K562 (cell line): ENCODE measurements around the gene PHTF2. TPM values are rescaled to one million over a fixed set of nuclear protein-coding genes. Genes with fewer than 3 reads are reported as not detected.

Source experiments
- ETV1 ChIP-seq: fragments of 450-650 bp; conservative IDR thresholded peaks from 2 replicates; pipeline ENCODE4 v1.6.1; 2016; ENCODE audit warnings: missing genetic modification characterization, control low read depth, low read depth, missing compliant biosample characterization
- FOS ChIP-seq: IDR thresholded peaks from 3 replicates; pipeline ENCODE4 v1.6.1; 2011; ENCODE audit not compliant: insufficient read length; ENCODE audit errors: extremely low read depth
- FOXM1 ChIP-seq, 2 experiments: fragments of 450-650 bp in 1 of 2; sonication (generic) in 1 of 2; formaldehyde crosslinking in 1 of 2; IDR thresholded peaks; 2 replicates each; pipeline versions ENCODE4 v1.6.1 to v1.9.0; 2017 to 2022; ENCODE audit warnings: low read depth in 2 of 2, mild to moderate bottlenecking in 2 of 2, missing genetic modification reagents in 1 of 2, moderate library complexity in 1 of 2
- GTF3C2 ChIP-seq: IDR thresholded peaks from 3 replicates; pipeline ENCODE4 v1.6.1; 2011; ENCODE audit warnings: borderline replicate concordance, mild to moderate bottlenecking, moderate library complexity; ENCODE audit not compliant: insufficient read length; ENCODE audit errors: extremely low read depth
- HIVEP1 ChIP-seq: fragments of 250-450 bp; sonication (Bioruptor Pico); IDR thresholded peaks from 2 replicates; pipeline ENCODE4 v1.4.0; 2020; ENCODE audit warnings: mild to moderate bottlenecking
- HOXB6 ChIP-seq: fragments of 250-450 bp; sonication (Bioruptor Pico); IDR thresholded peaks from 2 replicates; pipeline ENCODE4 v1.5.1; 2022; ENCODE audit warnings: mild to moderate bottlenecking, borderline replicate concordance
- IRF9 ChIP-seq: fragments of 450-650 bp; IDR thresholded peaks from 2 replicates; pipeline ENCODE4 v1.6.1; 2016; ENCODE audit warnings: missing biosample characterization, missing genetic modification characterization
- MAFG ChIP-seq: fragments of 450-650 bp; conservative IDR thresholded peaks from 2 replicates; pipeline ENCODE4 v1.6.1; 2016; ENCODE audit warnings: missing genetic modification characterization, missing compliant biosample characterization
- NFIC ChIP-seq: fragments of 450-650 bp; IDR thresholded peaks from 2 replicates; pipeline ENCODE4 v1.6.1; 2017; ENCODE audit warnings: mild to moderate bottlenecking, inconsistent platforms
- NKRF ChIP-seq: fragments of 450-650 bp; IDR thresholded peaks from 2 replicates; pipeline ENCODE4 v1.6.1; 2016; ENCODE audit warnings: borderline replicate concordance
- PTBP1 ChIP-seq: fragments of 200-400 bp; formaldehyde crosslinking; IDR thresholded peaks from 2 replicates; pipeline ENCODE4 v1.6.1; 2017; ENCODE audit warnings: low read depth, low read length
- RAD21 ChIP-seq, 2 experiments: fragments of 250-450 bp in 1 of 2; fragments of 450-650 bp in 1 of 2; sonication (Bioruptor Pico) in 1 of 2; formaldehyde crosslinking in 1 of 2; IDR thresholded peaks in 1 of 2; conservative IDR thresholded peaks in 1 of 2; 2 replicates each; pipeline versions ENCODE4 v1.4.0 to v1.8.0; 2020 to 2022; ENCODE audit warnings: mild to moderate bottlenecking in 2 of 2, moderate library complexity in 1 of 2
- RCOR1 ChIP-seq, 2 experiments: IDR thresholded peaks; 2 replicates each; pipeline ENCODE4 v1.6.1; 2012; ENCODE audit warnings: low read depth in 2 of 2, low read length in 2 of 2, borderline replicate concordance in 1 of 2, improper control_type of control experiment in 1 of 2
- SMAD4 ChIP-seq: fragments of 250-450 bp; sonication (Bioruptor Pico); conservative IDR thresholded peaks from 2 replicates; pipeline ENCODE4 v1.8.0; 2021; ENCODE audit warnings: inconsistent platforms, mild to moderate bottlenecking, moderate library complexity
- TFAM ChIP-seq: fragments of 250-450 bp; sonication (Bioruptor Pico); conservative IDR thresholded peaks from 2 replicates; pipeline ENCODE4 v1.5.0; 2021; ENCODE audit warnings: mild to moderate bottlenecking, moderate library complexity
- XRCC4 ChIP-seq: IDR thresholded peaks from one replicate; pipeline ENCODE4 v1.6.1; 2011; ENCODE audit not compliant: insufficient read depth, insufficient read length; ENCODE audit errors: extremely low read depth
- ZHX1 ChIP-seq: fragments of 150-350 bp; conservative IDR thresholded peaks from 2 replicates; pipeline ENCODE4 v1.6.1; 2014; ENCODE audit warnings: low read length
- polyA plus RNA-seq, 8 experiments: library from polyadenylated mRNA; depleted of rRNA in 4 of 8; stranded (reverse) in 5 of 8; unstranded in 3 of 8; fragments of >200 nt; fragmentation: Nextera tagmentation in 2 of 8; fragmentation: Illumina TruSeq in 1 of 8; extraction: Ambion mirVana in 2 of 8; extraction: Trizol in 1 of 8; gene quantifications; 2 replicates each; pipeline versions ENCODE4 v1.2.1 to v1.2.3, GENCODE V29; 2011 to 2014; ENCODE audit warnings: inconsistent platforms in 1 of 8, missing spikeins in 1 of 8
- total RNA-seq, 7 experiments: library from RNA; depleted of rRNA in 6 of 7; stranded (reverse); fragments of >200 nt in 6 of 7; fragmentation: Illumina TruSeq in 2 of 7; extraction: Trizol in 2 of 7; gene quantifications; 2 replicates each; pipeline versions ENCODE4 v1.2.1 to v1.2.3, GENCODE V29; 2011 to 2021; ENCODE audit warnings: low replicate concordance in 1 of 7

PHTF2 gene
- total and polyA plus RNA-seq, 9 of the 15 experiments (the other 6 are each of a cell fraction or from before 2014, with no cell fraction given): 17.9 to 43.6 (median 25.4) TPM

GRCh38 chr7:77798394-77799077 lies at the start of gene PHTF2, which contains the start of gene TMEM60 (continued):
- TF ChIP-seq FOXM1 (IDR thresholded peaks at IDR 0.05; ENCODE audit: low read depth): peak; percentile 90
- TF ChIP-seq FOXM1 (CRISPR knock-in tag; IDR thresholded peaks at IDR 0.05; ENCODE audit: low read depth): peak; percentile 50; the same call in 1 of the 2 replicates
- TF ChIP-seq FOS: peak; percentile 95
- TF ChIP-seq GTF3C2: no peak
- TF ChIP-seq NKRF: 0 out of 2 replicates have a peak, but pooled peaks have one; percentile 38
- TF ChIP-seq MAFG: no peak
- no peak for TF ChIP-seq HOXB6 (CRISPR knock-in tag)
- no peak for TF ChIP-seq HIVEP1
- 0 out of 2 replicates have a peak, but pooled peaks have one; percentile 19 for TF ChIP-seq PTBP1
- peak; percentile 80 for TF ChIP-seq SMAD4
- TF ChIP-seq RAD21 (CRISPR knock-in tag; conservative IDR thresholded peaks at IDR 0.05 in 1 of 2, IDR thresholded peaks at IDR 0.05 in 1 of 2): peak; percentile 47 to 60
- TF ChIP-seq ETV1: peak; percentile 94
- no peak for TF ChIP-seq IRF9 (tag)
- TF ChIP-seq TFAM: no peak
- TF ChIP-seq ZHX1: no peak
- 0 out of 2 replicates have a peak, but pooled peaks have one; percentile 45 for TF ChIP-seq NFIC
- peak in 1 of 2 experiments; percentile 83; a peak in 3 of 4 replicates for TF ChIP-seq RCOR1 (IDR thresholded peaks at IDR 0.05; ENCODE audit: borderline replicate concordance in 1 of 2, low read depth in 2 of 2, low read length in 2 of 2)
- no peak for TF ChIP-seq XRCC4
